ENCODE measurements around the gene PRKCA.
A peak's percentile ranks its signal among the peaks of the same experiment; 100 is the strongest.

The PRKCA gene

GRCh38 chr17:66630828-66631472 is 328.5 kb downstream of the PRKCA start:
- TF ChIP-seq MAX (IDR thresholded peaks at IDR 0.05; ENCODE audit: low read depth, low read length) (no peak), MYC (IDR thresholded peaks at IDR 0.05; ENCODE audit: low read depth, low read length) (no peak), CTCF (IDR thresholded peaks at IDR 0.05; ENCODE audit: low read depth, low read length) (no peak), POLR2A (IDR thresholded peaks at IDR 0.05; ENCODE audit: extremely low read depth, insufficient read length) (no peak)
- no peak for DNase-seq (ENCODE audit: low read depth)
- H3K4me3 ChIP-seq (ENCODE audit: low read depth, low read length): no peak overlapping the region

GRCh38 chr17:66632731-66633130 is 330.3 kb downstream of the PRKCA start:
- TF ChIP-seq POLR2A (IDR thresholded peaks at IDR 0.05; ENCODE audit: extremely low read depth, insufficient read length): no peak
- no peak for TF ChIP-seq MAX (IDR thresholded peaks at IDR 0.05; ENCODE audit: low read depth, low read length)
- no peak for TF ChIP-seq MYC (IDR thresholded peaks at IDR 0.05; ENCODE audit: low read depth, low read length)
- no peak for TF ChIP-seq CTCF (IDR thresholded peaks at IDR 0.05; ENCODE audit: low read depth, low read length)
- no peak overlapping the region for H3K4me3 ChIP-seq (ENCODE audit: low read depth, low read length)
- DNase-seq (ENCODE audit: low read depth): no peak

- no peak overlapping the region for H3K4me3 ChIP-seq (ENCODE audit: low read depth, low read length)
- DNase-seq (ENCODE audit: low read depth): peak; percentile 45
Observed at GRCh38 chr17:66633317-66633965, 331.0 kb downstream of the PRKCA start.

GRCh38 chr17:66634193-66634592 is 331.8 kb downstream of the PRKCA start:
- H3K4me3 ChIP-seq (ENCODE audit: low read depth, low read length): no peak overlapping the region
- TF ChIP-seq POLR2A (IDR thresholded peaks at IDR 0.05; ENCODE audit: extremely low read depth, insufficient read length) (no peak), CTCF (IDR thresholded peaks at IDR 0.05; ENCODE audit: low read depth, low read length) (no peak)

More at GRCh38 chr17:66633317-66633965, 331.0 kb downstream of the PRKCA start:
- TF ChIP-seq MAX (IDR thresholded peaks at IDR 0.05; ENCODE audit: low read depth, low read length) (no peak), POLR2A (IDR thresholded peaks at IDR 0.05; ENCODE audit: extremely low read depth, insufficient read length) (no peak), CTCF (IDR thresholded peaks at IDR 0.05; ENCODE audit: low read depth, low read length) (no peak), MYC (IDR thresholded peaks at IDR 0.05; ENCODE audit: low read depth, low read length) (no peak)

GRCh38 chr17:66635386-66636045 is 333.1 kb downstream of the PRKCA start:
- H3K4me3 ChIP-seq (ENCODE audit: low read depth, low read length): no peak overlapping the region
- TF ChIP-seq POLR2A (IDR thresholded peaks at IDR 0.05; ENCODE audit: extremely low read depth, insufficient read length): no peak
- DNase-seq (ENCODE audit: low read depth): no peak

More at GRCh38 chr17:66634193-66634592, 331.8 kb downstream of the PRKCA start:
- DNase-seq (ENCODE audit: low read depth): no peak

- TF ChIP-seq CTCF (IDR thresholded peaks at IDR 0.05; ENCODE audit: low read depth, low read length): no peak
- TF ChIP-seq MYC (IDR thresholded peaks at IDR 0.05; ENCODE audit: low read depth, low read length): no peak
- no peak for TF ChIP-seq MAX (IDR thresholded peaks at IDR 0.05; ENCODE audit: low read depth, low read length)
- no peak for TF ChIP-seq POLR2A (IDR thresholded peaks at IDR 0.05; ENCODE audit: extremely low read depth, insufficient read length)
- H3K4me3 ChIP-seq (ENCODE audit: low read depth, low read length): no peak overlapping the region
- peak; percentile 19 for DNase-seq (ENCODE audit: low read depth)
Observed at GRCh38 chr17:66636111-66636510, 333.7 kb downstream of the PRKCA start.

Data from NB4 (cell line).